Lower leg skin (tissue), 3 donors: ENCODE results near the gene TULP4.
"Not testable (repeated sequence)": the region's sequence is repeated elsewhere in the genome, so short reads cannot be mapped to it uniquely, and the experiment has no call there.

ENCODE experiments used
- POLR2A ChIP-seq, 2 donors: fragments of 450-650 bp; IDR thresholded peaks; one replicate each; pipeline ENCODE4 v1.6.1; 2016 to 2017; ENCODE audit warnings: antibody characterized with exemption in 2 of 2, mild to moderate bottlenecking in 1 of 2, moderate library complexity in 1 of 2
- TF ChIP-seq, protein P1 (sequence below), 3 donors: fragments of 450-650 bp; IDR thresholded peaks; one replicate each; pipeline ENCODE4 v1.5.1; 2016; ENCODE audit warnings: antibody characterized with exemption in 3 of 3, mild to moderate bottlenecking in 3 of 3, moderate library complexity in 2 of 3

DNA sequence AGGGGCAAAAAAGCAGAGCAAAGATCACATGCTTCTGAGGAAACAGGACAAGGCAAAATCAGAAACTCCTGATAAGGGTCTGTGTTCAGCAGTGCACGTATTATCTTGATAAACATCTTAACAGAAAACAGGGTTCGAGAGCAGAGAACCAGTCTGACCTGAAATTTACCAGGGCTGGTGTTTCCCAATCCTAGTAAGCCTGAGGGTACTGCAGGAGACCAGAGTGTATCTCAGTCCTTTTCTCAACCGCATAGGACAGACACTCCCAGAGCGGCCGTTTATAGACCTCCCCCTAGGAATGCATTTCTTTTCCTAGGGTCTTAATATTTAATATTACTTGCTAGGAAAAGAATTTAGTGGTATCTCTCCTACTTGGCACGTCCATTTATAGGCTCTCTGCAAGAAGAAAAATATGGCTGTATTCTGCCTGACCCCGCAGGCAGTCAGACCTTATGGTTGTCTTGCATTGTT is 15.4 kb upstream of the TULP4 start:
- TF ChIP-seq POLR2A (IDR thresholded peaks at IDR 0.05): not testable (repeated sequence)
- TF ChIP-seq, protein P1, sequence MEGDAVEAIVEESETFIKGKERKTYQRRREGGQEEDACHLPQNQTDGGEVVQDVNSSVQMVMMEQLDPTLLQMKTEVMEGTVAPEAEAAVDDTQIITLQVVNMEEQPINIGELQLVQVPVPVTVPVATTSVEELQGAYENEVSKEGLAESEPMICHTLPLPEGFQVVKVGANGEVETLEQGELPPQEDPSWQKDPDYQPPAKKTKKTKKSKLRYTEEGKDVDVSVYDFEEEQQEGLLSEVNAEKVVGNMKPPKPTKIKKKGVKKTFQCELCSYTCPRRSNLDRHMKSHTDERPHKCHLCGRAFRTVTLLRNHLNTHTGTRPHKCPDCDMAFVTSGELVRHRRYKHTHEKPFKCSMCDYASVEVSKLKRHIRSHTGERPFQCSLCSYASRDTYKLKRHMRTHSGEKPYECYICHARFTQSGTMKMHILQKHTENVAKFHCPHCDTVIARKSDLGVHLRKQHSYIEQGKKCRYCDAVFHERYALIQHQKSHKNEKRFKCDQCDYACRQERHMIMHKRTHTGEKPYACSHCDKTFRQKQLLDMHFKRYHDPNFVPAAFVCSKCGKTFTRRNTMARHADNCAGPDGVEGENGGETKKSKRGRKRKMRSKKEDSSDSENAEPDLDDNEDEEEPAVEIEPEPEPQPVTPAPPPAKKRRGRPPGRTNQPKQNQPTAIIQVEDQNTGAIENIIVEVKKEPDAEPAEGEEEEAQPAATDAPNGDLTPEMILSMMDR (IDR thresholded peaks at IDR 0.05): not testable (repeated sequence)
